Mesothelial cell of epicardium (in vitro differentiated cells): ENCODE results near the gene PRPF40B. TPM values are rescaled to one million over a fixed set of nuclear protein-coding genes. Genes with fewer than 3 reads are reported as not detected.

ENCODE experiments used
- DNase-seq, 2 experiments: peaks; one replicate each; pipeline ENCODE4 v3.0.0; 2021; ENCODE audit warnings: low spot score in 2 of 2; ENCODE audit not compliant: unreplicated experiment in 2 of 2
- H3K27ac Mint-ChIP-seq: 2 replicates; pipeline ENCODE4 v1.8.0; 2021; ENCODE audit warnings: mixed read lengths
- H3K27me3 Mint-ChIP-seq: 2 replicates; pipeline ENCODE4 v1.8.0; 2021; ENCODE audit warnings: low read depth, mixed read lengths
- H3K36me3 Mint-ChIP-seq: 2 replicates; pipeline ENCODE4 v1.8.0; 2021; ENCODE audit warnings: mixed read lengths
- H3K4me1 Mint-ChIP-seq: 2 replicates; pipeline ENCODE4 v1.8.0; 2021; ENCODE audit warnings: mixed read lengths
- H3K4me3 Mint-ChIP-seq: 2 replicates; pipeline ENCODE4 v1.8.0; 2021; ENCODE audit warnings: mild to moderate bottlenecking, moderate library complexity, mixed read lengths
- H3K9me3 Mint-ChIP-seq: 2 replicates; pipeline ENCODE4 v1.8.0; 2021; ENCODE audit warnings: mixed read lengths
- CTCF ChIP-seq: fragments of 200-600 bp; sonication (generic); IDR thresholded peaks from one replicate; pipeline ENCODE4 v1.5.0; 2021; ENCODE audit warnings: antibody characterized with exemption; ENCODE audit not compliant: unreplicated experiment
- total RNA-seq: library from RNA; stranded (reverse); gene quantifications from 3 replicates; pipeline ENCODE4 v1.2.1, GENCODE V29; 2021

PRPF40B gene
- total RNA-seq, 1 donor from 2014 or later = 62.0 TPM

GRCh38 chr12:49582850-49583249 is 40.5 kb upstream of the PRPF40B start:
- no peaks in the 10 kb centered on the region for H3K27me3 Mint-ChIP-seq
- no peak for DNase-seq
- H3K4me1 Mint-ChIP-seq = peaks cover 4% of the 10 kb centered on the region
- H3K36me3 Mint-ChIP-seq = peaks cover 6% of the 10 kb centered on the region
- H3K4me3 Mint-ChIP-seq = no peak overlapping the region
- no peaks in the 10 kb centered on the region for H3K9me3 Mint-ChIP-seq
- no peak overlapping the region for H3K27ac Mint-ChIP-seq
- no peak for TF ChIP-seq CTCF

- no peak for TF ChIP-seq CTCF
- no peak for DNase-seq
- Mint-ChIP-seq H3K27me3 (no peaks in the 10 kb centered on the region), H3K27ac (no peak overlapping the region), H3K9me3 (no peaks in the 10 kb centered on the region), H3K4me1 (peaks cover 4% of the 10 kb centered on the region), H3K4me3 (no peak overlapping the region), H3K36me3 (peaks cover 6% of the 10 kb centered on the region)
Measured at GRCh38 chr12:49583366-49584094, 39.8 kb upstream of the PRPF40B start.

- peaks cover 4% of the 10 kb centered on the region for H3K4me1 Mint-ChIP-seq
- TF ChIP-seq CTCF = no peak
- DNase-seq = no peak
- H3K4me3 Mint-ChIP-seq = no peak overlapping the region
- H3K36me3 Mint-ChIP-seq = peaks cover 4% of the 10 kb centered on the region
- no peaks in the 10 kb centered on the region for H3K9me3 Mint-ChIP-seq
- H3K27ac Mint-ChIP-seq = no peak overlapping the region
- no peaks in the 10 kb centered on the region for H3K27me3 Mint-ChIP-seq
Measured at GRCh38 chr12:49584591-49584990, 38.8 kb upstream of the PRPF40B start.

GRCh38 chr12:49585477-49586459 is 37.6 kb upstream of the PRPF40B start:
- H3K4me1 Mint-ChIP-seq = no peaks in the 10 kb centered on the region
- H3K36me3 Mint-ChIP-seq = peaks cover 10% of the 10 kb centered on the region
- H3K27ac Mint-ChIP-seq = no peak overlapping the region
- no peak for TF ChIP-seq CTCF
- DNase-seq = no peak
- H3K9me3 Mint-ChIP-seq = peaks cover 8% of the 10 kb centered on the region
- no peaks in the 10 kb centered on the region for H3K27me3 Mint-ChIP-seq
- no peak overlapping the region for H3K4me3 Mint-ChIP-seq

- Mint-ChIP-seq H3K9me3 (peaks cover 15% of the 10 kb centered on the region), H3K4me1 (no peaks in the 10 kb centered on the region), H3K4me3 (no peak overlapping the region), H3K27me3 (no peaks in the 10 kb centered on the region), H3K27ac (no peak overlapping the region), H3K36me3 (peaks cover 20% of the 10 kb centered on the region)
- TF ChIP-seq CTCF = no peak
- DNase-seq = no peak
Measured at GRCh38 chr12:49587174-49587908, 36.0 kb upstream of the PRPF40B start.
